ENCODE measurements around the gene APOOL.
"Not testable (repeated sequence)": the region's sequence is repeated elsewhere in the genome, so short reads cannot be mapped to it uniquely, and the experiment has no call there.

The APOOL gene

GRCh38 chrX:85003655-85004244 lies at the start of gene APOOL:
Gene APOOL, plus strand, starts transcription at chrX:85003877. Its CDS starts 36 bp downstream, at chrX:85003913.
- peaks cover 7% of the 10 kb centered on the region; the same call in 1 of the 2 replicates for H3K4me1 ChIP-seq (ENCODE audit: low read length)
- H3K27ac ChIP-seq (ENCODE audit: low read length), result peak within 1 kb of the TSS; percentile 80
- peak within 1 kb of the TSS; percentile 65 for H3K4me2 ChIP-seq (ENCODE audit: low read length)
- H2AFZ ChIP-seq (ENCODE audit: low read depth, low read length), result peak within 1 kb of the TSS; percentile 70
- no peak for TF ChIP-seq EZH2phosphoT487 (IDR thresholded peaks at IDR 0.05; ENCODE audit: low read depth)
- TF ChIP-seq CTCF (IDR thresholded peaks at IDR 0.05; ENCODE audit: low read depth, low read length), result no peak
- peak within 1 kb of the TSS; percentile 92 for H3K9ac ChIP-seq (ENCODE audit: low read length)
- peak within 1 kb of the TSS; percentile 99 for H3K4me3 ChIP-seq (ENCODE audit: low read length)
- no peaks in the 10 kb centered on the region for H4K20me1 ChIP-seq (ENCODE audit: insufficient read depth, low read length)
- no peaks in the 10 kb centered on the region for H3K9me3 ChIP-seq (ENCODE audit: insufficient read depth, low read length)
- peaks cover 42% of the 10 kb centered on the region for H3K79me2 ChIP-seq (ENCODE audit: low read length)
- no peaks in the 10 kb centered on the region for H3K36me3 ChIP-seq (replicated peaks; ENCODE audit: low read depth, low read length)
- H3K27me3 ChIP-seq (ENCODE audit: low read depth, low read length), result no peaks in the 10 kb centered on the region

- H4K20me1 ChIP-seq (ENCODE audit: insufficient read depth, low read length), result no peaks in the 10 kb centered on the region
- H3K9ac ChIP-seq (ENCODE audit: low read length), result no peak overlapping the region
- no peak overlapping the region for H2AFZ ChIP-seq (ENCODE audit: low read depth, low read length)
- H3K9me3 ChIP-seq (ENCODE audit: insufficient read depth, low read length), result no peaks in the 10 kb centered on the region
- H3K36me3 ChIP-seq (replicated peaks; ENCODE audit: low read depth, low read length), result no peaks in the 10 kb centered on the region
- no peaks in the 10 kb centered on the region for H3K79me2 ChIP-seq (ENCODE audit: low read length)
- peaks cover 6% of the 10 kb centered on the region; the same call in 1 of the 2 replicates for H3K4me1 ChIP-seq (ENCODE audit: low read length)
- H3K27ac ChIP-seq (ENCODE audit: low read length), result no peak overlapping the region
- no peak overlapping the region for H3K4me2 ChIP-seq (ENCODE audit: low read length)
- H3K27me3 ChIP-seq (ENCODE audit: low read depth, low read length), result no peaks in the 10 kb centered on the region
- no peak overlapping the region for H3K4me3 ChIP-seq (ENCODE audit: low read length)
- TF ChIP-seq CTCF (IDR thresholded peaks at IDR 0.05; ENCODE audit: low read depth, low read length), result no peak
- TF ChIP-seq EZH2phosphoT487 (IDR thresholded peaks at IDR 0.05; ENCODE audit: low read depth), result no peak
These were observed 47.4 kb upstream of the APOOL start for GRCh38 chrX:84956304-84956703.

- H3K4me2 ChIP-seq (ENCODE audit: low read length), result no peak overlapping the region
- H3K27ac ChIP-seq (ENCODE audit: low read length), result no peak overlapping the region
- no peaks in the 10 kb centered on the region for H3K4me1 ChIP-seq (ENCODE audit: low read length)
- no peak overlapping the region for H2AFZ ChIP-seq (ENCODE audit: low read depth, low read length)
- H3K9me3 ChIP-seq (ENCODE audit: insufficient read depth, low read length), result no peaks in the 10 kb centered on the region
- no peaks in the 10 kb centered on the region for H3K27me3 ChIP-seq (ENCODE audit: low read depth, low read length)
- no peak overlapping the region for H3K4me3 ChIP-seq (ENCODE audit: low read length)
- no peaks in the 10 kb centered on the region for H3K36me3 ChIP-seq (replicated peaks; ENCODE audit: low read depth, low read length)
- H3K9ac ChIP-seq (ENCODE audit: low read length), result no peak overlapping the region
- H3K79me2 ChIP-seq (ENCODE audit: low read length), result no peaks in the 10 kb centered on the region
- no peaks in the 10 kb centered on the region for H4K20me1 ChIP-seq (ENCODE audit: insufficient read depth, low read length)
- no peak for TF ChIP-seq CTCF (IDR thresholded peaks at IDR 0.05; ENCODE audit: low read depth, low read length)
- TF ChIP-seq EZH2phosphoT487 (IDR thresholded peaks at IDR 0.05; ENCODE audit: low read depth), result no peak
These were observed 28.9 kb upstream of the APOOL start for GRCh38 chrX:84974803-84975202.

- not testable (repeated sequence) for H3K36me3 ChIP-seq (replicated peaks; ENCODE audit: low read depth, low read length); H3K9me3 ChIP-seq (ENCODE audit: insufficient read depth, low read length); H3K4me3 ChIP-seq (ENCODE audit: low read length); H3K27me3 ChIP-seq (ENCODE audit: low read depth, low read length); H3K79me2 ChIP-seq (ENCODE audit: low read length); H2AFZ ChIP-seq (ENCODE audit: low read depth, low read length); H3K4me2 ChIP-seq (ENCODE audit: low read length); H4K20me1 ChIP-seq (ENCODE audit: insufficient read depth, low read length); H3K9ac ChIP-seq (ENCODE audit: low read length); H3K4me1 ChIP-seq (ENCODE audit: low read length); H3K27ac ChIP-seq (ENCODE audit: low read length)
These were observed 11.9 kb upstream of the APOOL start for GRCh38 chrX:84991739-84992138.
